Measurements from ENCODE around the gene PTCD1. TPM values are rescaled to one million over a fixed set of nuclear protein-coding genes. Genes with fewer than 3 reads are reported as not detected.
"Not testable (repeated sequence)": the region's sequence is repeated elsewhere in the genome, so short reads cannot be mapped to it uniquely, and the experiment has no call there.

The PTCD1 gene
- polyA plus RNA-seq, 1 donor from 2014 or later: 5.5 TPM

DNA sequence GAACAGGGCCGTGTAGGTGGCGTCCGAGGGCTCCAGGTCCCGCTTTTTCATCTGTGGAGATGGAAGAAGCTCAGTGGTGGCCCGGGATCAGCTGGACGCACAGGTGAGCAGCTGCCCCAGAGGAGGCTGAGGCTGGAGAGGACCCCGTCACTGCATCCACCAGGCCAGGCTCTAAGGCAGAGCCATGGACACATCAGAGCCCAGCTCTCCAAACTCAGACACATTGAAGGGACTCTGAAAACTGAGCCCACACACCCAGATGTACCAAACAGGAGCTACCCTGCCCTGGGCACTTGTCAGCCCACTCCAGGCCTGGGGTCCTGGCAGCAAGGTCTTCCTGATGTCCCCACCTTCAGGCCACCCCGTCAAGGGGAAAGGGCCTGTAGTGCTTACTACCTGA lies 8.8 kb downstream of the PTCD1 start:
- Mint-ChIP-seq H3K36me3 (peaks cover 1% of the 10 kb centered on the region), H3K9me3 (no peaks in the 10 kb centered on the region), H3K4me1 (no peaks in the 10 kb centered on the region), H3K27ac (no peak overlapping the region), H3K27me3 (no peaks in the 10 kb centered on the region), H3K4me3 (no peak overlapping the region)

GRCh38 chr7:99428972-99429566 lies 9.5 kb downstream of the PTCD1 start:
- Mint-ChIP-seq H3K27me3 (no peaks in the 10 kb centered on the region), H3K36me3 (peaks cover 1% of the 10 kb centered on the region), H3K9me3 (no peaks in the 10 kb centered on the region), H3K27ac (no peak overlapping the region), H3K4me3 (no peak overlapping the region), H3K4me1 (no peaks in the 10 kb centered on the region)

GRCh38 chr7:99424932-99425730 lies 13.5 kb downstream of the PTCD1 start:
- no peak overlapping the region for H3K4me3 Mint-ChIP-seq
- H3K27ac Mint-ChIP-seq: peak overlapping the region in 1 of 3 donors; percentile 50
- peaks cover 0 to 3% (median 0%) of the 10 kb centered on the region in 3 donors for H3K4me1 Mint-ChIP-seq
- H3K27me3 Mint-ChIP-seq: no peaks in the 10 kb centered on the region
- peaks cover 3% of the 10 kb centered on the region for H3K36me3 Mint-ChIP-seq
- no peaks in the 10 kb centered on the region for H3K9me3 Mint-ChIP-seq

- Mint-ChIP-seq H3K4me3 (no peak overlapping the region), H3K36me3 (peaks cover 4% of the 10 kb centered on the region), H3K27me3 (no peaks in the 10 kb centered on the region), H3K9me3 (no peaks in the 10 kb centered on the region), H3K4me1 (peaks cover 0 to 3% (median 0%) of the 10 kb centered on the region in 3 donors), H3K27ac (peak overlapping the region in 1 of 3 donors; percentile 82)
Measured at GRCh38 chr7:99422625-99423024, 16.0 kb downstream of the PTCD1 start.

DNA sequence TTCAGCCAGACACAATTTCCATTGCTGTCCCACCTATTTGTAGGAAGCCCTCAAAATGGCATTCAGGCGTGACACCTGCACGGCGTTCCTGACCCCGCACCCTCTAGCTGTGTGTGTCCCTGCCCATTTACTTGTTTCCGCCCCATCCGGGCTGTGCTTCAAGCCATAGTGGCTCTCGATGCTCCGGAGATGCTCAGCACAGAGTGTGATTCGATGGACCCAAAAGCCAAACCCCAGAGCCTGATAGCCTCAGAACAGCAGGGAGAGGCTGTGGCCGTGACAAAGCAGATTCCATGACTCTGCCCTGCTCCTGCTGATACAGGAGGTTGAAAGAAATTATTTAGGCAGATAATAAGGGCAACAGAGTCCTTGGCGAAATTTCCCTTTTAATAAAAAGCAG lies 16.4 kb downstream of the PTCD1 start:
- peak overlapping the region in 1 of 3 donors; percentile 82 for H3K27ac Mint-ChIP-seq
- H3K36me3 Mint-ChIP-seq: peaks cover 4% of the 10 kb centered on the region
- H3K4me3 Mint-ChIP-seq: no peak overlapping the region
- no peaks in the 10 kb centered on the region for H3K27me3 Mint-ChIP-seq
- peaks cover 0 to 3% (median 0%) of the 10 kb centered on the region in 3 donors for H3K4me1 Mint-ChIP-seq
- H3K9me3 Mint-ChIP-seq: no peaks in the 10 kb centered on the region

DNA sequence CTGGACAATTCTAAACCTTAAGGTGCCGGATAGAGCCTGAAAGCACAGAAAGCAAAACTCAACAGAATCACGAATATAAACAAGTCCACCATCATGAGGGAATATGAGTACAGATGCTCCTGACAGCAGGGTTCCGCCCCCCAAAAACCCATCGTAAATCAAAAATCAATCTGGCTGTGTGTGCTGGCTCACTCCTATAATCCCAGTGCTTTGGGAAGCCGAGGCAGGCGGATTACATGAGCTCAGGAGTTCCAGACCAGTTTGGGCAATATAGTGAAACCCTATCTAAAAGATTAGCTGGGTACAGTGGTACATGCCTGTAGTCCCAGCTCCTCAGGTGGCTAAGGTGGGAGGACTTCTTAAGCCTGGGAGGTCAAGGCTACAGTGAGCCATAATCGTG lies 17.6 kb downstream of the PTCD1 start:
- H3K4me1 Mint-ChIP-seq: peaks cover 0 to 4% (median 0%) of the 10 kb centered on the region in 3 donors
- H3K36me3 Mint-ChIP-seq: peaks cover 7% of the 10 kb centered on the region
- H3K4me3 Mint-ChIP-seq: no peak overlapping the region
- no peaks in the 10 kb centered on the region for H3K9me3 Mint-ChIP-seq
- no peak overlapping the region for H3K27ac Mint-ChIP-seq
- no peaks in the 10 kb centered on the region for H3K27me3 Mint-ChIP-seq

DNA sequence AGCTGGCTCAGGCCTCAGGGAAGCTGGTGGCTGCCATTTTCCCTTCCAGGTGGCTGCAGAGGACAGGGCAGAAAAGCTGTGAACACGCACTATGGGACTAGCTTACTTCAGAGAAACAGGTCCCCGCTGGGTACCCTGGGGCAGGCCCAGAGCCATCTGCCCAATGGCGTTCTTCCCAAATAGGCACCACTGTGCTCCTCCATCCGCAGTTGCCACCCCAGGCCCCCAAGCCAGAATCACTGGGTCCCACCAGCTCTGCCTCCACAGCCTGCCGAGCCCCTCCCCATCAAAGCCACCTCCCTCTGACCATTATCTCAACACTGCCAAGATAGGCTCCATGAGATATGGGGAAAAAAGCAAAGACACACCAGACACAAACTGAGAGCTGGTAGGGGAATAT lies 18.4 kb downstream of the PTCD1 start:
- H3K4me1 Mint-ChIP-seq: peaks cover 0 to 4% (median 0%) of the 10 kb centered on the region in 3 donors
- H3K36me3 Mint-ChIP-seq: peaks cover 8% of the 10 kb centered on the region
- peak overlapping the region in 1 of 3 donors; percentile 64 for H3K27ac Mint-ChIP-seq
- no peaks in the 10 kb centered on the region for H3K27me3 Mint-ChIP-seq
- H3K9me3 Mint-ChIP-seq: no peaks in the 10 kb centered on the region
- H3K4me3 Mint-ChIP-seq: no peak overlapping the region

DNA sequence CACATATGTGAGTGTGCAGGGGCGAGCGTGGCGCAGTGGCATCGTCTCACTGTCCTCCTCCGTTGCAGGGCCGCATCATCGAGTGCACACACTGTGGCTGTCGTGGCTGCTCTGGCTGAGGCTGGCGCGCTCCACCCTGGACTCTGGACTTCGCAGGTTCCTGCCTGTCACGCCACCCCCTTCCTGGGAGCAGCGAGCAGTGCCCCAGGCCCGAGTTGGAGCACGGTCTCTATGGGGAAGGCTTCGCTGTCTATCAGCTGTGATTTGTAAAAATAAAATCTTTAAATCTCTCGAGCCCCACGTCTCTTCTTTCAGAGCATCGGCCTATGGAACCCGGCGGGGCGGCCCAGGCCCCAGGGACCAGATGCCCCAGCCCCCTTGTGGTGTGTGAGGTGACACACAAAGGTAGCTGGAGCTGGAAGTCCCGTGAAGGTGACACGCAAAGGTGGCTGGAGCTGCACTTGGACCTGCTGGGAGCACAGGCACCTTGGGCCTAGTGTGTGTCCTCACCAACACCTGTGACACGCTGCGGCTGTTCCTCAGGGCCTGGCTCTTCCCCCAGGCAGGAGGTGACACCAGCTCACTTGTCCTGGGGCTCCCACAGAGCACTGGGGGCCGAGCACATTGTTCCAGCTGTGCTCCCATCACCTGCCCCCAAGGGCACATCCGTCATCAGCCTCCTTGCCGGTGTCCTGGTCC lies 19.1 kb downstream of the PTCD1 start:
- H3K27me3 Mint-ChIP-seq: no peaks in the 10 kb centered on the region
- H3K4me1 Mint-ChIP-seq: peaks cover 0 to 4% (median 0%) of the 10 kb centered on the region in 3 donors
- H3K4me3 Mint-ChIP-seq: no peak overlapping the region
- H3K36me3 Mint-ChIP-seq: peaks cover 8% of the 10 kb centered on the region
- no peaks in the 10 kb centered on the region for H3K9me3 Mint-ChIP-seq
- peak overlapping the region in 1 of 3 donors; percentile 46 for H3K27ac Mint-ChIP-seq

- Mint-ChIP-seq H3K4me1 (peaks cover 0 to 3% (median 0%) of the 10 kb centered on the region in 3 donors), H3K27me3 (no peaks in the 10 kb centered on the region), H3K36me3 (peaks cover 8% of the 10 kb centered on the region), H3K27ac (no peak overlapping the region), H3K9me3 (no peaks in the 10 kb centered on the region), H3K4me3 (no peak overlapping the region)
Measured at GRCh38 chr7:99418260-99418659, 20.3 kb downstream of the PTCD1 start.

- H3K36me3 Mint-ChIP-seq, H3K27me3 Mint-ChIP-seq, H3K27ac Mint-ChIP-seq: not testable (repeated sequence)
Measured at GRCh38 chr7:99415513-99416127, 23.0 kb downstream of the PTCD1 start.

DNA sequence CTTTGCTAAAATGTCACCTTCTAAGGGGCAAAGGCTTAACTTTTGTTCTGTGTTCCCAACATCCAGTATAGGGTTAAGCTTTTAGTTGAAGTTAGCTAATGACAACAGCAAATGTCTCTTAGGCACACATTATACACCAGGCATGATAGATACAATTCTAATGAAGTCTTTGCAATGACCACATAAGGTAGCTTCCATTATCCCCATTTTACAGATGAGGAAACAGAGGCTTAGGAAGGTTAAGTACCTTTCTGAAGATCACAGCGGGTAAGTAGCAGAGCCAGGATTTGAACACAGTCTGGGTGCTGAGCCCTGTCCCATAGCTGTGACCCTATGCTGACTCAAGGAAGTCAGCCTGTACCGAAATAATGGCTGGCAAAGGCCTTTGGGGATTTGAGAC lies 28.0 kb downstream of the PTCD1 start:
- Mint-ChIP-seq H3K9me3 (no peaks in the 10 kb centered on the region), H3K4me3 (peak overlapping the region; percentile 41 to 100 (median 92)), H3K36me3 (peaks cover 3% of the 10 kb centered on the region), H3K4me1 (peaks cover 23 to 30% (median 29%) of the 10 kb centered on the region in 3 donors), H3K27ac (peak overlapping the region in 2 of 3 donors; percentile 87 to 98), H3K27me3 (no peaks in the 10 kb centered on the region)

More at GRCh38 chr7:99415513-99416127, 23.0 kb downstream of the PTCD1 start:
- H3K4me3 Mint-ChIP-seq, H3K4me1 Mint-ChIP-seq, H3K9me3 Mint-ChIP-seq: not testable (repeated sequence)

DNA sequence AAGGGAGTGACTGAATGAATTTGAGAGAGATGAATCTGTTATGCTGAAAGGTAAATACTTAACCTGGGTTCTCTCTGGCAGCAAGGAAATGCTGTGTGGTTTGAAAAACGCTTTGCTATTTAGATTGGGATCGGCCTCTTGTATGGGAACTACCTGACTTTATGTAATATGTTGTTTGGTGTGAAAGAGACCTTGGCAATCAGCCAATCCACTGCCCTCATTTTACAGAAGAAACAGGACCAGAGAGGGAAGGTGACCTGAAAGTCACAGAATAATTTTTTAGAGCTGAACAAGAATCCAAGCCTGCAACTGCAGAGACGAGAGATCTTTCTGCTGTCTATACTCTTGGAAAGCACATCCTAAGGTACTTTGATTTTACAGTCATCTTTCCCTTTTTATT lies 28.8 kb downstream of the PTCD1 start:
- Mint-ChIP-seq H3K4me1 (peaks cover 23 to 30% (median 29%) of the 10 kb centered on the region in 3 donors), H3K36me3 (peaks cover 3% of the 10 kb centered on the region), H3K4me3 (peak overlapping the region; percentile 99 to 100 (median 99)), H3K9me3 (no peaks in the 10 kb centered on the region), H3K27ac (peak overlapping the region; percentile 71 to 98 (median 97)), H3K27me3 (no peaks in the 10 kb centered on the region)

- Mint-ChIP-seq H3K4me3 (peak overlapping the region; percentile 99 to 100 (median 99)), H3K4me1 (peaks cover 25 to 31% (median 29%) of the 10 kb centered on the region in 3 donors), H3K27me3 (no peaks in the 10 kb centered on the region), H3K36me3 (peaks cover 3% of the 10 kb centered on the region), H3K27ac (peak overlapping the region; percentile 97 to 99 (median 98)), H3K9me3 (no peaks in the 10 kb centered on the region)
Measured at GRCh38 chr7:99409192-99409572, 29.4 kb downstream of the PTCD1 start.

- peaks cover 3% of the 10 kb centered on the region for H3K36me3 Mint-ChIP-seq
Measured at GRCh38 chr7:99408379-99409191, 30.0 kb downstream of the PTCD1 start, which contains the start of the genes BUD31 and PDAP1. Gene BUD31 (plus strand): TSS chr7:99408969. CDS start chr7:99411093, 2,124 bp downstream. Gene PDAP1 (minus strand): TSS chr7:99408597. CDS start chr7:99408548, 49 bp downstream.

More at GRCh38 chr7:99408379-99409191, 30.0 kb downstream of the PTCD1 start, which contains the start of the genes BUD31 and PDAP1:
- Mint-ChIP-seq H3K9me3 (no peaks in the 10 kb centered on the region), H3K27me3 (no peaks in the 10 kb centered on the region), H3K27ac (peak within 1 kb of the TSS; percentile 97 to 99 (median 98)), H3K4me1 (peaks cover 29 to 32% (median 29%) of the 10 kb centered on the region in 3 donors), H3K4me3 (peak within 1 kb of the TSS; percentile 99 to 100 (median 99))
